A549 (cell line): ENCODE measurements around the gene TBC1D8. TPM values are rescaled to one million over a fixed set of nuclear protein-coding genes. Genes with fewer than 3 reads are reported as not detected.

ENCODE experiments used
- ATAC-seq, 2 experiments: fragments of 200-7000 bp in 1 of 2; fragments of >200 bp in 1 of 2; cut with Nextera tagmentation in 1 of 2; cut with Tn5 transposase in 1 of 2; 3 replicates each; pipeline versions ENCODE4 v1.8.0 to v1.9.1; 2018 to 2020; ENCODE audit warnings: mild to moderate bottlenecking in 1 of 2, moderate library complexity in 1 of 2
- CTCF ChIA-PET: fragments of 300-600 bp; sonication (Branson Sonifier 250); formaldehyde crosslinking; extraction: SDS; loops from one replicate; lab custom pipeline; 2021; ENCODE audit warnings: antibody characterized with exemption, inconsistent platforms; lab: Yijun Ruan, JAX
- POLR2A ChIA-PET: fragments of 350-600 bp; formaldehyde crosslinking; extraction: SDS; loops from one replicate; lab custom pipeline; 2021; ENCODE audit warnings: antibody characterized with exemption, inconsistent platforms; lab: Yijun Ruan, JAX
- DNase-seq, 2 experiments: peaks; one replicate each; pipeline versions ENCODE4 v3.0.0 to v3.0.0-alpha.2; 2011 to 2016; ENCODE audit warnings: low read depth in 1 of 2, low spot score in 1 of 2
- FAIRE-seq: peaks from 2 replicates; lab custom pipeline; 2011; peaks lifted over from hg19 to GRCh38; lab: Jason Lieb, UNC
- H3K27ac ChIP-seq, 2 experiments: fragments of >200 bp; sonication (Bioruptor Twin); formaldehyde crosslinking; 3 replicates each; pipeline ENCODE4 v1.5.1; 2016 to 2017
- H3K4me1 ChIP-seq: fragments of >200 bp; sonication (Bioruptor Twin); formaldehyde crosslinking; 3 replicates; pipeline ENCODE4 v1.6.1; 2016
- H3K4me2 ChIP-seq: fragments of >200 bp; sonication (Bioruptor Twin); formaldehyde crosslinking; 3 replicates; pipeline ENCODE4 v1.6.1; 2016
- H3K4me3 ChIP-seq: fragments of >200 bp; sonication (Bioruptor Twin); formaldehyde crosslinking; 3 replicates; pipeline ENCODE4 v1.5.1; 2016
- H3K9me3 ChIP-seq: fragments of >200 bp; sonication (Bioruptor Twin); formaldehyde crosslinking; 3 replicates; pipeline ENCODE4 v1.6.1; 2016
- BCL3 ChIP-seq: fragments of >200 bp; sonication (Bioruptor Twin); formaldehyde crosslinking; IDR thresholded peaks from 3 replicates; pipeline ENCODE4 v1.6.1; 2016
- CTCF ChIP-seq: fragments of >200 bp; sonication (Bioruptor Twin); formaldehyde crosslinking; IDR thresholded peaks from 3 replicates; pipeline ENCODE4 v1.5.1; 2016
- FOSB ChIP-seq: fragments of 250-450 bp; sonication (Bioruptor Pico); IDR thresholded peaks from 2 replicates; pipeline ENCODE4 v1.5.0; 2020; ENCODE audit warnings: mild to moderate bottlenecking, moderate library complexity
- GATA3 ChIP-seq: IDR thresholded peaks from 2 replicates; pipeline ENCODE4 v1.6.1; 2012; ENCODE audit warnings: borderline replicate concordance
- HDAC2 ChIP-seq: fragments of 200-600 bp; sonication (generic); IDR thresholded peaks from 2 replicates; pipeline ENCODE4 v1.6.1; 2016
- HES2 ChIP-seq: fragments of >200 bp; sonication (Bioruptor Twin); formaldehyde crosslinking; IDR thresholded peaks from 2 replicates; pipeline ENCODE4 v1.6.1; 2016
- HOXA7 ChIP-seq: fragments of 250-450 bp; sonication (Bioruptor Pico); IDR thresholded peaks from 2 replicates; pipeline ENCODE4 v1.5.0; 2020; ENCODE audit warnings: mild to moderate bottlenecking, moderate library complexity
- KDM5A ChIP-seq: fragments of 200-600 bp; sonication (generic); IDR thresholded peaks from 2 replicates; pipeline ENCODE4 v1.6.1; 2016; ENCODE audit warnings: antibody characterized with exemption, mild to moderate bottlenecking
- PBX3 ChIP-seq: IDR thresholded peaks from 2 replicates; pipeline ENCODE4 v1.6.1; 2012
- POLR2AphosphoS2 ChIP-seq: conservative IDR thresholded peaks from 2 replicates; pipeline ENCODE4 v1.6.1; 2012; ENCODE audit warnings: low read length, improper control_type of control experiment, inconsistent platforms
- RAD21 ChIP-seq, 2 experiments: fragments of >200 bp in 1 of 2; sonication (Bioruptor Twin) in 1 of 2; formaldehyde crosslinking in 1 of 2; IDR thresholded peaks in 1 of 2; conservative IDR thresholded peaks in 1 of 2; 2 replicates in 1 of 2; 3 replicates in 1 of 2; pipeline ENCODE4 v1.6.1; 2012 to 2018; ENCODE audit warnings: inconsistent platforms in 1 of 2
- RARB ChIP-seq: fragments of 250-450 bp; sonication (Bioruptor Pico); IDR thresholded peaks from 2 replicates; pipeline ENCODE4 v1.8.0; 2021; ENCODE audit warnings: mild to moderate bottlenecking, moderate library complexity
- RNF2 ChIP-seq: fragments of 200-600 bp; sonication (generic); IDR thresholded peaks from 2 replicates; pipeline ENCODE4 v1.6.1; 2016; ENCODE audit warnings: low read depth, mild to moderate bottlenecking, antibody characterized with exemption, moderate library complexity, borderline replicate concordance
- TFCP2L1 ChIP-seq: fragments of 250-450 bp; sonication (Bioruptor Pico); IDR thresholded peaks from 2 replicates; pipeline ENCODE4 v1.5.0; 2021; ENCODE audit warnings: mild to moderate bottlenecking
- WGBS: methylation state at CpG from one replicate; pipeline ENCODE4 v1.1.6; 2017; ENCODE audit errors: missing lambda C conversion rate; 5-methylcytosine and 5-hydroxymethylcytosine counted together
- polyA plus RNA-seq, 4 experiments: library from polyadenylated mRNA; depleted of rRNA in 3 of 4; stranded (reverse); fragments of >200 nt; fragmentation: RNase III in 1 of 4; extraction: RNeasy Plus Mini Kit Qiagen cat#74134 plus additional on column Dnase treatment in 1 of 4; gene quantifications; 2 replicates in 3 of 4; 3 replicates in 1 of 4; pipeline ENCODE4 v1.2.3, GENCODE V29; 2011 to 2017

The TBC1D8 gene
- polyA plus RNA-seq, 2 of the 4 experiments (the other 2 are of a cell fraction): 35.3 to 107 TPM

- TF ChIP-seq CTCF: no peak
- TF ChIP-seq HES2: no peak
- no peak for TF ChIP-seq KDM5A
- no peak for TF ChIP-seq BCL3
- TF ChIP-seq, all 56 proteins: peak for 3
Measured at GRCh38 chr2:101004620-101005325, 146.4 kb downstream of the TBC1D8 start (continued).

- TF ChIP-seq PBX3: no peak
- TF ChIP-seq FOSB: peak; percentile 51; the same call in 1 of the 2 replicates
- TF ChIP-seq POLR2AphosphoS2: peak; percentile 32; the same call in 1 of the 2 replicates
- TF ChIP-seq HOXA7 (CRISPR knock-in tag): peak; percentile 47; the same call in 1 of the 2 replicates
- no peak for TF ChIP-seq RARB (CRISPR knock-in tag)
- no peak for TF ChIP-seq RNF2
- TF ChIP-seq RAD21 (conservative IDR thresholded peaks at IDR 0.05 in 1 of 2, IDR thresholded peaks at IDR 0.05 in 1 of 2): no peak
- TF ChIP-seq TFCP2L1 (CRISPR knock-in tag): no peak
- TF ChIP-seq, all 56 proteins: peak for 3
- FAIRE-seq: no peak
- whole genome bisulfite sequencing: 3% methylated on average over 12 of the region's 12 CpGs
- H3K9me3 ChIP-seq: no peaks in the 10 kb centered on the region
- H3K4me3 ChIP-seq: peak overlapping the region; percentile 71
- H3K4me2 ChIP-seq: peak overlapping the region; percentile 98
- DNase-seq: peak in 1 of 2 experiments; percentile 25
- POLR2A ChIA-PET: interaction anchor here (1.2 to 2.8 kb wide), 7 partner anchors 100 to 440 kb away, joined by 4 to 22 read pairs (median 5); partner anchors contain the start of genes PDCL3 and TBC1D8
- peak overlapping the region; percentile 86 to 98 for H3K27ac ChIP-seq
- CTCF ChIA-PET: interaction anchor here (0.9 to 3.7 kb wide), 8 partner anchors 9 to 409 kb away, joined by 3 to 17 read pairs (median 6); no protein-coding TSS in a partner anchor
- no peak for ATAC-seq
- H3K4me1 ChIP-seq: peaks cover 50% of the 10 kb centered on the region
Measured at GRCh38 chr2:101003278-101003775, 147.9 kb downstream of the TBC1D8 start.

- FAIRE-seq (no peak), ATAC-seq (peak; percentile 1 to 16; a peak in 3 of 6 replicates), DNase-seq (peak in 1 of 2 experiments; percentile 23)
- no peaks in the 10 kb centered on the region for H3K9me3 ChIP-seq
- TF ChIP-seq GATA3 (peak; percentile 25; the same call in 1 of the 2 replicates), HDAC2 (no peak)
- peaks cover 47% of the 10 kb centered on the region for H3K4me1 ChIP-seq
- peak overlapping the region; percentile 98 for H3K4me2 ChIP-seq
- peak overlapping the region; percentile 71 for H3K4me3 ChIP-seq
- H3K27ac ChIP-seq: peak overlapping the region; percentile 86 to 98
- ChIA-PET POLR2A (interaction anchor here (0.9 to 2.8 kb wide), 15 partner anchors 15 to 440 kb away, joined by 3 to 22 read pairs (median 5); partner anchors contain the start of genes CNOT11, PDCL3 and TBC1D8), CTCF (interaction anchor here (0.5 to 3.7 kb wide), 11 partner anchors 10 to 407 kb away, joined by 3 to 17 read pairs (median 3); no protein-coding TSS in a partner anchor)
- under 1% methylated on average over 26 of the region's 26 CpGs for WGBS
Measured at GRCh38 chr2:101002562-101003277, 148.5 kb downstream of the TBC1D8 start.
